Measurements from ENCODE around the gene UXS1. TPM values are rescaled to one million over a fixed set of nuclear protein-coding genes. Genes with fewer than 3 reads are reported as not detected.
"Not testable (repeated sequence)": the region's sequence is repeated elsewhere in the genome, so short reads cannot be mapped to it uniquely, and the experiment has no call there.

Gene UXS1
- total and polyA plus RNA-seq, 2 of the 8 experiments (the other 6 are each of a cell fraction or from before 2014, with no cell fraction given): 44.5 to 63.4 TPM

DNA sequence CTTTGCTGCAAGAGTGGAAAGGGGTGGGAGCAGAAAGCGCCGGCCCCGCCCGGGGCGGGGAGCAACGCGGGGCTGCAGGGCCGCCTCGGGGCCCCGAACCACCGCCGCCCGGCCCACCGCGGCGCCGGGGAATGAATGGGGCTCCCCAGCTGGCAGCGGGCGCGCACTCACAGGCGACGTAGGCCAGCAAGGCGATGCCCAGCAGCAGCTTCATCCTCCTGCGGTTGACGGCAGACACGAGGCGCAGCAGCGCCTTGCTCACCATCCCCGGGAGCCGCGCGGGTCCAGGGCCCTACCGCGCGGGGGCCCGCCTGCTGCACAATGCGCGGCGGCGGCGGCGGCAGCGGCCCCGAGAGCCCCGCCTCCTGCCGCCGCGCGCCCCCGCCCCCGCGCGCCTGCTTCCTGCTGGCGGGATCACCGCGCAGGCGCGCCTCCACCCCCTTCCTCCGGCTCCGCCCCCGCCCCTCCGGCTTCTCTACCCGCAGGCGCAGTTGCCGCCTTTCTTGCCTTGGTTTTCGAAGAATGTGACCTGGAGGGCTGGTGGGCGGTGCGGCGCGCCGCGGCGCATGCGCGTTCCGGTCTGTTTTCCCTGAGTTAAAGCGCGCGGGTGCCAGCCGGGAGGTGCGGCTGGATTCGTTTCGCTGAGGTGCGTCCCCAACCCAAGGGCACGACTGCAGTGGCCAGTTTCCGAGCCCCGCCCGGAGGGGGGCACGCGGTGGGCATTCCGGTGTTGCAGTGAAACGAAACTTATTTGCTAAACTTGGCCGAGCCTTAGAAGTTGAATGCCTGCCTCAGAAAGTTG, at the start of gene UXS1 (continued):
- TF ChIP-seq RBBP5 (IDR thresholded peaks at IDR 0.05; ENCODE audit: borderline replicate concordance, low read depth, low read length) (peak; percentile 30; the same call in 1 of the 2 replicates), NRF1 (IDR thresholded peaks at IDR 0.05; ENCODE audit: low read depth, low read length) (peak; percentile 85), CEBPB (IDR thresholded peaks at IDR 0.05; ENCODE audit: low read depth, low read length) (no peak), KDM4A (IDR thresholded peaks at IDR 0.05; ENCODE audit: low read depth, low read length, severe bottlenecking) (peak; percentile 89), ASH2L (IDR thresholded peaks at IDR 0.05; ENCODE audit: low read length) (peak; percentile 30), SP4 (IDR thresholded peaks at IDR 0.05; ENCODE audit: low read length) (0 out of 2 replicates have a peak, but pooled peaks have one; percentile 22), POLR2AphosphoS5 (IDR thresholded peaks at IDR 0.05; ENCODE audit: low read depth, low read length) (peak; percentile 48), POLR2A (IDR thresholded peaks at IDR 0.05; ENCODE audit: control extremely low read depth in 1 of 2, low read depth in 2 of 2, low read length in 2 of 2) (peak; percentile 77 to 79), PHF8 (conservative IDR thresholded peaks at IDR 0.05; ENCODE audit: low read depth, low read length) (peak; percentile 64; the same call in 1 of the 2 replicates)
- TF ChIP-seq, protein P1, sequence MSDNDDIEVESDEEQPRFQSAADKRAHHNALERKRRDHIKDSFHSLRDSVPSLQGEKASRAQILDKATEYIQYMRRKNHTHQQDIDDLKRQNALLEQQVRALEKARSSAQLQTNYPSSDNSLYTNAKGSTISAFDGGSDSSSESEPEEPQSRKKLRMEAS (IDR thresholded peaks at IDR 0.05): peak; percentile 73

DNA sequence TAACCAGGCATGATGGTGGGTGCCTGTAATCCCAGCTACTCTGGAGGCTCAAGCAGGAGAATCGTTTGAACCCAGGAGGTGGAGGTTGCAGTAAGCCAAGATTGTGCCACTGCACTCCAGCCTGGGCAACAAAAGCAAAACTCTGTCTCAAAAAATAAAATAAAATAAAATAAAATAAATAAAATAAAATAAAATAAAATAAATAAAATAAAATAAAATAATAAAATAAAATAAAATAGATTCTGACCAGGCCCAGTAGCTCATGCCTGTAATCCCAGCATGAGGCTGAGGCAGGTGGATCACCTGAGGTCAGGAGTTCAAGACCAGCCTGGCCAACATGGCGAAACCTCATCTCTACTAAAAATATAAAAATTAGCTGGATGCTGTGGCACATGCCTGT, 45.4 kb upstream of the UXS1 start:
- H2BK120ac ChIP-seq (replicated peaks; ENCODE audit: low read depth, low read length); H2BK15ac ChIP-seq (ENCODE audit: low read length); H2BK20ac ChIP-seq (ENCODE audit: low read length); POLR2A ChIA-PET (ENCODE audit: partially characterized antibody); H3K27ac ChIP-seq (ENCODE audit: low read depth, low read length); H4K91ac ChIP-seq (replicated peaks; ENCODE audit: insufficient read length, low read length); H3K56ac ChIP-seq (replicated peaks; ENCODE audit: insufficient read length, low read depth, low read length); H4K8ac ChIP-seq (ENCODE audit: extremely low read depth, insufficient read depth, low read length); DNase-seq (ENCODE audit: low read depth in 1 of 2, low spot score in 2 of 2); H2BK5ac ChIP-seq (ENCODE audit: low read depth, low read length); H2AFZ ChIP-seq (ENCODE audit: low read length); H3K27me3 ChIP-seq (replicated peaks in 1 of 4; ENCODE audit: control insufficient read depth in 3 of 4, extremely low read depth in 1 of 4, insufficient read depth in 3 of 4, low read length in 3 of 4); H3K23ac ChIP-seq (ENCODE audit: insufficient read length); H3K4me2 ChIP-seq (ENCODE audit: insufficient read depth in 1 of 2, low read depth in 2 of 2, low read length in 2 of 2); H3K36me3 ChIP-seq (ENCODE audit: control insufficient read depth in 2 of 4, insufficient read depth in 4 of 4, low read length in 3 of 4); H3K4me1 ChIP-seq (replicated peaks in 1 of 4; ENCODE audit: control insufficient read depth in 3 of 4, insufficient read depth in 4 of 4, low read length in 3 of 4); H4K5ac ChIP-seq (ENCODE audit: insufficient read length, low read depth, low read length); CTCF ChIA-PET (ENCODE audit: partially characterized antibody); H3K79me2 ChIP-seq (ENCODE audit: control insufficient read depth in 1 of 2, insufficient read depth in 2 of 2, low read length in 2 of 2); H3K4me3 ChIP-seq (ENCODE audit: extremely low read depth in 1 of 4, insufficient read depth in 2 of 4, low read depth in 3 of 4, low read length in 4 of 4); H2AK5ac ChIP-seq (ENCODE audit: low read depth, low read length); H4K20me1 ChIP-seq (replicated peaks in 1 of 2; ENCODE audit: control insufficient read depth in 1 of 2, insufficient read depth in 2 of 2, low read length in 2 of 2); H3K9me3 ChIP-seq (ENCODE audit: insufficient read depth in 2 of 2, low read depth in 1 of 2, low read length in 1 of 2); H2BK12ac ChIP-seq (ENCODE audit: low read depth, low read length); H3K14ac ChIP-seq (ENCODE audit: insufficient read length); H3K79me1 ChIP-seq (ENCODE audit: low read depth, low read length); H3K4ac ChIP-seq (replicated peaks; ENCODE audit: insufficient read length, low read depth, low read length); H3K23me2 ChIP-seq (ENCODE audit: low read depth, low read length); H3K9ac ChIP-seq (replicated peaks in 1 of 4; ENCODE audit: extremely low read depth in 1 of 4, low read depth in 3 of 4, low read length in 3 of 4); H3K18ac ChIP-seq (ENCODE audit: extremely low read depth, low read length); FAIRE-seq: not testable (repeated sequence)
- 91% methylated on average over 2 of the region's 2 CpGs; no CpG with 5 or more reads in 1 of the 2 experiments for WGBS, 2 experiments (ENCODE audit: extremely low coverage in 1 of 2, insufficient coverage in 1 of 2, insufficient read length in 1 of 2, insufficient replicate concordance in 2 of 2, low coverage in 1 of 2, low lambda C conversion rate in 2 of 2, missing lambda C conversion rate in 1 of 2)

All from H1 (cell line).